Neural cell (in vitro differentiated cells): ENCODE data around the gene SLC16A3. TPM values are rescaled to one million over a fixed set of nuclear protein-coding genes. Genes with fewer than 3 reads are reported as not detected.

Experiments
- H2AFZ ChIP-seq: fragments of 200-600, 300-800 bp; sonication (generic), shearing (Covaris generic); 2 replicates; pipeline ENCODE4 v1.6.0; 2014; ENCODE audit warnings: low read depth, mild to moderate bottlenecking, antibody characterized with exemption, low read length, moderate library complexity
- H3F3A ChIP-seq: fragments of 200-600 bp; shearing (Covaris generic); 2 replicates; pipeline ENCODE4 v1.6.1; 2016; ENCODE audit warnings: mild to moderate bottlenecking, moderate library complexity, mixed read lengths, antibody characterized with exemption, low read length; ENCODE audit not compliant: insufficient read depth, poor library complexity, severe bottlenecking
- H3K27ac ChIP-seq: fragments of 200-600, 300-800 bp; sonication (generic), shearing (Covaris generic); 2 replicates; pipeline ENCODE4 v1.5.1; 2014; ENCODE audit warnings: mild to moderate bottlenecking, low read length, moderate library complexity
- H3K27me3 ChIP-seq: fragments of 300-800, 200-600 bp; sonication (generic), shearing (Covaris generic); 2 replicates; pipeline ENCODE4 v1.6.0; 2014; ENCODE audit warnings: mild to moderate bottlenecking, low read depth, low read length, moderate library complexity; ENCODE audit not compliant: insufficient read depth
- H3K36me3 ChIP-seq: fragments of 300-800, 200-600 bp; sonication (generic), shearing (Covaris generic); 2 replicates; pipeline ENCODE4 v1.5.1; 2014; ENCODE audit warnings: mild to moderate bottlenecking, antibody characterized with exemption, low read length, moderate library complexity; ENCODE audit not compliant: insufficient read depth
- H3K4me2 ChIP-seq: fragments of 300-800, 200-600 bp; sonication (generic), shearing (Covaris generic); 2 replicates; pipeline ENCODE4 v1.6.0; 2014; ENCODE audit warnings: mild to moderate bottlenecking, low read length
- H3K4me3 ChIP-seq: fragments of 300-800, 200-600 bp; sonication (generic), shearing (Covaris generic); 2 replicates; pipeline ENCODE4 v1.5.1; 2014; ENCODE audit warnings: mild to moderate bottlenecking, low read length, moderate library complexity
- H3K79me2 ChIP-seq: fragments of 200-600 bp; shearing (Covaris generic); replicated peaks from 2 replicates; pipeline ENCODE4 v1.6.0; 2014; ENCODE audit warnings: mild to moderate bottlenecking, low read length, moderate library complexity; ENCODE audit not compliant: insufficient read depth
- H3K9ac ChIP-seq: fragments of 300-800, 200-600 bp; sonication (generic), shearing (Covaris generic); 2 replicates; pipeline ENCODE4 v1.6.1; 2016; ENCODE audit warnings: mild to moderate bottlenecking, low read length, mixed read lengths
- H3K9me2 ChIP-seq: fragments of 200-600 bp; shearing (Covaris generic); 2 replicates; pipeline ENCODE4 v1.6.1; 2016; ENCODE audit warnings: mild to moderate bottlenecking, low read length, mixed read lengths; ENCODE audit not compliant: insufficient read depth
- H3K9me3 ChIP-seq: fragments of 200-600, 300-800 bp; sonication (generic), shearing (Covaris generic); 2 replicates; pipeline ENCODE4 v1.6.1; 2016; ENCODE audit warnings: mild to moderate bottlenecking, mixed run types, low read length, moderate library complexity, mixed read lengths
- H4K20me1 ChIP-seq: fragments of 200-600 bp; shearing (Covaris generic); 2 replicates; pipeline ENCODE4 v1.6.1; 2016; ENCODE audit warnings: mild to moderate bottlenecking, mixed run types; ENCODE audit not compliant: insufficient read depth
- CTCF ChIP-seq: fragments of 450-650 bp; IDR thresholded peaks from 2 replicates; pipeline ENCODE4 v1.5.1; 2014; ENCODE audit warnings: antibody characterized with exemption, mild to moderate bottlenecking, moderate library complexity; ENCODE audit not compliant: poor library complexity, severe bottlenecking
- EP300 ChIP-seq: fragments of 450-650 bp; conservative IDR thresholded peaks from 2 replicates; pipeline ENCODE4 v1.6.1; 2014; ENCODE audit warnings: antibody characterized with exemption, mild to moderate bottlenecking, moderate library complexity; ENCODE audit not compliant: poor library complexity, severe bottlenecking
- EZH2 ChIP-seq: fragments of 200-600, 300-800 bp; shearing (Covaris generic), sonication (generic); IDR thresholded peaks from 2 replicates; pipeline ENCODE4 v1.6.1; 2014; ENCODE audit warnings: antibody characterized with exemption, low read length, borderline replicate concordance, mild to moderate bottlenecking; ENCODE audit not compliant: insufficient read depth, poor library complexity, severe bottlenecking
- MXI1 ChIP-seq: fragments of 450-650 bp; conservative IDR thresholded peaks from 2 replicates; pipeline ENCODE4 v1.6.1; 2014; ENCODE audit warnings: antibody characterized with exemption, mild to moderate bottlenecking; ENCODE audit not compliant: poor library complexity, severe bottlenecking
- POLR2AphosphoS5 ChIP-seq: IDR thresholded peaks from 2 replicates; pipeline ENCODE4 v1.6.1; 2012
- RAD21 ChIP-seq: fragments of 450-650 bp; conservative IDR thresholded peaks from 2 replicates; pipeline ENCODE4 v1.6.1; 2014; ENCODE audit warnings: antibody characterized with exemption, mild to moderate bottlenecking, moderate library complexity
- SMC3 ChIP-seq: fragments of 450-650 bp; conservative IDR thresholded peaks from 2 replicates; pipeline ENCODE4 v1.6.1; 2014; ENCODE audit warnings: antibody characterized with exemption, mild to moderate bottlenecking, moderate library complexity; ENCODE audit not compliant: poor library complexity
- TAF1 ChIP-seq: IDR thresholded peaks from 2 replicates; pipeline ENCODE4 v1.6.1; 2012; ENCODE audit warnings: low read depth
- polyA plus RNA-seq: library from polyadenylated mRNA; depleted of rRNA; stranded (reverse); fragments of >200 nt; gene quantifications from 2 replicates; pipeline ENCODE4 v1.2.3, GENCODE V29; 2014
- TF ChIP-seq, protein P1 (sequence below): IDR thresholded peaks from 2 replicates; pipeline ENCODE4 v1.6.1; 2012; ENCODE audit warnings: borderline replicate concordance

The SLC16A3 gene
- polyA plus RNA-seq, 1 donor from 2014 or later = 0.56 TPM

DNA sequence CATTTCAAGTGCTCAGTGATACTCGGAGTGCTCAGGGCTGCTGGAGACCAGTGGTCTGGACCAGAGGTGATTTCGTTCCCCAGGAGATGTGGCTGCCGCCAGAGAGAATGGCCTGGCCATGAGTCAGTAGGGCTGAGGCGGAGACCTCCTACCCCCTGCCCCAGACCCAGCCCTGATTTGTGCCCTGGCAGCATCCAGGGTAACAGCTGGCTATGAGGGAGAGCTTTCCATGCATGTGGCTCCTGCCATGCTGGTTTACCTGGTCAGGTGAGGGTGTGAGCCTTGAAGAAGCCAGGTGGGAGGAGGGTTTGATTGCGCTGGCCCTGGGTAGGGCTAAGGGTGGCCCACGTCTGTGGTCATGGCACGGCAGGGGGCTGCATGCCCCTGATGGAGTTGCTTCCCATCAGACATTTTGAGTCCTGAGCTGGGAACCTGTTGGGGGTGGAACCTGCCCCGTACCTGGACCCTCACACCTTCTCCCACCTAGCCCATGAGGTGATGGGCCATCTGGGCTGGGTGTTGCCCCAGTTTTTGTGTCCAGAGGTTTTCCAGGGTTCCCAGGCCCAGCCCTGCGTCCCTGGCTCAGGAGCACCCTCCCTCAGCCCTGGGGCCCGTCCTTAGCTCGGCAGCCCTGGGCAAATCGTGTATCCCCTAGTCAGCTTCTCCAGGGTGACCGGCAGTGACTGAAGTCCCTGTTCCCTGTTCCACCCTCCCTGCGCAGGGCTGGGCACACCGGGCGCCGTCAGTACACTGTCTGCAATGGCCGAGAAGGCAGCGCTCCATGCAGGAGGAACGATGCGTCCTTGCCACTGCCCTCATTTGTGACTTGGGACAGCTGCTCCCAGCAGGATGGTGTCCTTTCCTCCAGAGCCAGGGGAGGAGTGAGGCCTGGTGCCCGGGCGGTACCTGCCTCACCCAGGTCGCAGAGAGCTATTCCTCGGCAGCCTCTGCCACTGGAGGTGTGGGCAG, 53.7 kb downstream of the SLC16A3 start:
- no peak overlapping the region for H3K27ac ChIP-seq

GRCh38 chr17:82283208-82283749, 54.4 kb downstream of the SLC16A3 start:
- TF ChIP-seq EP300 (no peak), EZH2 (no peak), MXI1 (no peak), POLR2AphosphoS5 (no peak)
- Histone ChIP-seq H3K4me3 (no peak overlapping the region), H3K9me3 (no peaks in the 10 kb centered on the region), H3K4me2 (no peak overlapping the region), H3K79me2 (no peaks in the 10 kb centered on the region), H3K27ac (no peak overlapping the region), H4K20me1 (no peaks in the 10 kb centered on the region), H3K36me3 (no peaks in the 10 kb centered on the region), H3K27me3 (no peaks in the 10 kb centered on the region), H3F3A (no peaks in the 10 kb centered on the region), H3K9me2 (no peaks in the 10 kb centered on the region), H3K9ac (no peak overlapping the region), H2AFZ (no peak overlapping the region)

More for the DNA sequence above, 53.7 kb downstream of the SLC16A3 start:
- H2AFZ ChIP-seq = no peak overlapping the region
- H3K9me3 ChIP-seq = no peaks in the 10 kb centered on the region
- H3K79me2 ChIP-seq = no peaks in the 10 kb centered on the region
- TF ChIP-seq RAD21 (no peak), SMC3 (no peak), MXI1 (no peak), EZH2 (no peak), POLR2AphosphoS5 (no peak), EP300 (no peak), TAF1 (no peak), CTCF (no peak)
- TF ChIP-seq, protein P1, sequence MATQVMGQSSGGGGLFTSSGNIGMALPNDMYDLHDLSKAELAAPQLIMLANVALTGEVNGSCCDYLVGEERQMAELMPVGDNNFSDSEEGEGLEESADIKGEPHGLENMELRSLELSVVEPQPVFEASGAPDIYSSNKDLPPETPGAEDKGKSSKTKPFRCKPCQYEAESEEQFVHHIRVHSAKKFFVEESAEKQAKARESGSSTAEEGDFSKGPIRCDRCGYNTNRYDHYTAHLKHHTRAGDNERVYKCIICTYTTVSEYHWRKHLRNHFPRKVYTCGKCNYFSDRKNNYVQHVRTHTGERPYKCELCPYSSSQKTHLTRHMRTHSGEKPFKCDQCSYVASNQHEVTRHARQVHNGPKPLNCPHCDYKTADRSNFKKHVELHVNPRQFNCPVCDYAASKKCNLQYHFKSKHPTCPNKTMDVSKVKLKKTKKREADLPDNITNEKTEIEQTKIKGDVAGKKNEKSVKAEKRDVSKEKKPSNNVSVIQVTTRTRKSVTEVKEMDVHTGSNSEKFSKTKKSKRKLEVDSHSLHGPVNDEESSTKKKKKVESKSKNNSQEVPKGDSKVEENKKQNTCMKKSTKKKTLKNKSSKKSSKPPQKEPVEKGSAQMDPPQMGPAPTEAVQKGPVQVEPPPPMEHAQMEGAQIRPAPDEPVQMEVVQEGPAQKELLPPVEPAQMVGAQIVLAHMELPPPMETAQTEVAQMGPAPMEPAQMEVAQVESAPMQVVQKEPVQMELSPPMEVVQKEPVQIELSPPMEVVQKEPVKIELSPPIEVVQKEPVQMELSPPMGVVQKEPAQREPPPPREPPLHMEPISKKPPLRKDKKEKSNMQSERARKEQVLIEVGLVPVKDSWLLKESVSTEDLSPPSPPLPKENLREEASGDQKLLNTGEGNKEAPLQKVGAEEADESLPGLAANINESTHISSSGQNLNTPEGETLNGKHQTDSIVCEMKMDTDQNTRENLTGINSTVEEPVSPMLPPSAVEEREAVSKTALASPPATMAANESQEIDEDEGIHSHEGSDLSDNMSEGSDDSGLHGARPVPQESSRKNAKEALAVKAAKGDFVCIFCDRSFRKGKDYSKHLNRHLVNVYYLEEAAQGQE = no peak
- H3K4me3 ChIP-seq = no peak overlapping the region
- H3K27me3 ChIP-seq = no peaks in the 10 kb centered on the region
- no peaks in the 10 kb centered on the region for H3F3A ChIP-seq
- no peak overlapping the region for H3K9ac ChIP-seq
- H4K20me1 ChIP-seq = no peaks in the 10 kb centered on the region
- H3K4me2 ChIP-seq = no peak overlapping the region
- H3K9me2 ChIP-seq = no peaks in the 10 kb centered on the region
- no peaks in the 10 kb centered on the region for H3K36me3 ChIP-seq
